ENCODE measurements around the gene BTAF1.
"Not testable (repeated sequence)": the region's sequence is repeated elsewhere in the genome, so short reads cannot be mapped to it uniquely, and the experiment has no call there.

The BTAF1 gene

DNA sequence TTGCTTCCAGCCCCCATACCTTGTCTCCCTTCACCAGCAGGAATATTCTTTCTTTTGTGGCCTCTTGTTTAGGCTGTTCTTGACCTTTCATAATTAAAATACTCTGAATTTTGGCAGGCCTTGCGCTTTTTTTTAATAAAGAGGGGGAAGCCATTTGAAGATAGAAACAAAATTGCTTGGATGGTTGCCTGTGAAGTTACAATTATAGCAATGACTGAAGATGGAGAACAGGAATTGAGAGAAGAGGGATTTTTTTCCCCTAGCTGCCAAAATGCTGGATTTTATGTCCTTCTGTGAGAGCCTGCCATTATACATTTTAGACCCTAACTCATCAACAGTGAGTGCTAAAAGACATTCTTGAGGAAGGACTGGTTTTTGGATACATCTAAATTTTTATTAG, 39.0 kb upstream of the BTAF1 start:
- TF ChIP-seq, protein P1, sequence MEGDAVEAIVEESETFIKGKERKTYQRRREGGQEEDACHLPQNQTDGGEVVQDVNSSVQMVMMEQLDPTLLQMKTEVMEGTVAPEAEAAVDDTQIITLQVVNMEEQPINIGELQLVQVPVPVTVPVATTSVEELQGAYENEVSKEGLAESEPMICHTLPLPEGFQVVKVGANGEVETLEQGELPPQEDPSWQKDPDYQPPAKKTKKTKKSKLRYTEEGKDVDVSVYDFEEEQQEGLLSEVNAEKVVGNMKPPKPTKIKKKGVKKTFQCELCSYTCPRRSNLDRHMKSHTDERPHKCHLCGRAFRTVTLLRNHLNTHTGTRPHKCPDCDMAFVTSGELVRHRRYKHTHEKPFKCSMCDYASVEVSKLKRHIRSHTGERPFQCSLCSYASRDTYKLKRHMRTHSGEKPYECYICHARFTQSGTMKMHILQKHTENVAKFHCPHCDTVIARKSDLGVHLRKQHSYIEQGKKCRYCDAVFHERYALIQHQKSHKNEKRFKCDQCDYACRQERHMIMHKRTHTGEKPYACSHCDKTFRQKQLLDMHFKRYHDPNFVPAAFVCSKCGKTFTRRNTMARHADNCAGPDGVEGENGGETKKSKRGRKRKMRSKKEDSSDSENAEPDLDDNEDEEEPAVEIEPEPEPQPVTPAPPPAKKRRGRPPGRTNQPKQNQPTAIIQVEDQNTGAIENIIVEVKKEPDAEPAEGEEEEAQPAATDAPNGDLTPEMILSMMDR (IDR thresholded peaks at IDR 0.05; ENCODE audit: low read length, missing control alignments): no peak
- no peak for DNase-seq (ENCODE audit: low read depth)

DNA sequence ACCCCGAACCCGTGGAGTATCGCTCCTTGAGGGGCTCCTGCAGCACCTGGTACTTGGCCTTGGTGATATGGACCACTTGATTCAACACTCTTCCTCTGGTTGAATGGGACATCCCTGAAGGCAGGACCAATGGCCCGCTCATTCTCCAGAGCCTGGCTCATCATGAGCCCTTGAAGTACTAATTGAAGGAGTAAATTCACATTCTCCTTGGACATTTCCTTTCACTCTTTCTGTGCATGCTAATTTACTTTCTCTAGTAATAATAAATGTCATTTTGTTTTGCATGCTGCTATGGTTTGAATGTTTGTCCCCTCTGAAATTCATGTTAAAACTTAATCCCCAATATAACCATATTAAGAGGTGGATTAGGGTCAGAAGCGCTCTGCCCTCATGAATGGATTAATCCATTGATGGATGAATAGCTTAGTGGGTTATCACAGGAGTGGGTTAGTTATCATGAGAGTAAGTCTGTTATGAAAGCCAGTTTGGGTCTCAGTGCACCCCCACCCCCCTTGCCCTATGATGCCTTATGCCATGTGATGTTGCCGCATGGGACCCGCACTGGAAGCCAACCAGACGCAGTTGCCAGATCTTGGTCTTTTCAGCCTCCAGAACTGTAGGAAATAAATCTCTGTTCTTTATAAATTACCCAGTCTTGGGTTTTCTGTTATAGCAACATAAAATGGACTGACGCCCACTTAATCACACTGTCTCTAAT, 38.0 kb upstream of the BTAF1 start:
- TF ChIP-seq, protein P1 (IDR thresholded peaks at IDR 0.05; ENCODE audit: low read length, missing control alignments): no peak
- DNase-seq (ENCODE audit: low read depth): no peak
- no peak overlapping the region for H3K4me3 ChIP-seq (replicated peaks; ENCODE audit: low read depth, low read length)

More for the DNA sequence above, 39.0 kb upstream of the BTAF1 start:
- H3K4me3 ChIP-seq (replicated peaks; ENCODE audit: low read depth, low read length): no peak overlapping the region

DNA sequence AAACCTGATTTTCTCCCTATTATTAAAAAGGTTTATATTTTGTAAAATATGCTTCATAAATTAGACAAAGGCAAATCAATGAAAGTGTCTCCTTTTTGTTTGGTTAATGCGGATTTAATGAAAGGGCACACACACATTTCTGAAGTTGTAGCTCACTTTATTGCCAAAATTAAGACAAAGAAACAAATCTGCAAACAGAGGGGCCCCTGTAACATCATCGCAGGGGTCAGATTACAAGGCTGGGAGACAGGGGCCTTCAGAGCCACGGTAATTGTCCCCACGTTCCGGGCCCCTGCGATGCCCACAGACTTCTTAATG, 36.7 kb upstream of the BTAF1 start:
- TF ChIP-seq, protein P1 (IDR thresholded peaks at IDR 0.05; ENCODE audit: low read length, missing control alignments): no peak
- peak overlapping the region; percentile 53 for H3K4me3 ChIP-seq (replicated peaks; ENCODE audit: low read depth, low read length)
- DNase-seq (ENCODE audit: low read depth): no peak

DNA sequence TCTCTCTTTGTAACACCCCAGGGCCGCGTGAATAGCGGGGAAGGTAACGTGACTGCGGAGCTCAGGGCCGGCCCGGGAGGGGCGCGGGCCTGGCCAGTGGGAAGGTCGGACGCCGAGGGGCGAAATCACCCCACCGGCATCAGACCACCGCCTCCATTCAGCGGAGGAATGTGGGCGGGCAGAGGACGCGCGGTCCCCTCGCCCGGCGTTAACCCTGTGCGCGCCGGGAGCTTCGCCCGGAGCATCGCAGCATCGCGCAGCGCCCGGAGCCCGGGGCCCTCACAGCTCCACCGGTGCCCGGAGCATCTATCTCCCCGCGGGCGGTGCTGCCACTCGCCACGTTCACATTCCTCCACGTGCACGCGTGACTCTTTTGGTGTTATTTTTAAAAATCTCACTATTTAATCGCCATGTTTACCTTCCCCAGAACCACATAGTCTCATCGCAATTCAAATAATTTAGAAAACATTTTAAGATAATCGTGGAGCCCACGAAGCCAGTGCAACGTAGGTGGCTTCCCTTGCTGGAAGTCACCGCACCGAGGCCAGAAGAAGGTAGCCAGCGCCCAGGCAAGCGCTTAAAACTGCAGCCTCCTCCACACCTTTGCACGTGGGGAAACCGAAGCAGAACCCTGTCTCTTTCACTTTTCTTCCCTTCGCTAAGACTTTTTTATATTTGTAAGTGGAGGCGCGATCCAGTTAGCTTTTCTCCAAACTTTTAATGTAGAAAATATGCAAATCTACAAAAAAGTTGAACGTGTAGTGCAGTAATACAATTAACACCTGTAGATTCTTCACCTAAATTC, 36.1 kb upstream of the BTAF1 start:
- H3K4me3 ChIP-seq (replicated peaks; ENCODE audit: low read depth, low read length): peak overlapping the region; percentile 53
- DNase-seq (ENCODE audit: low read depth): peak; percentile 57
- TF ChIP-seq, protein P1 (IDR thresholded peaks at IDR 0.05; ENCODE audit: low read length, missing control alignments): no peak

DNA sequence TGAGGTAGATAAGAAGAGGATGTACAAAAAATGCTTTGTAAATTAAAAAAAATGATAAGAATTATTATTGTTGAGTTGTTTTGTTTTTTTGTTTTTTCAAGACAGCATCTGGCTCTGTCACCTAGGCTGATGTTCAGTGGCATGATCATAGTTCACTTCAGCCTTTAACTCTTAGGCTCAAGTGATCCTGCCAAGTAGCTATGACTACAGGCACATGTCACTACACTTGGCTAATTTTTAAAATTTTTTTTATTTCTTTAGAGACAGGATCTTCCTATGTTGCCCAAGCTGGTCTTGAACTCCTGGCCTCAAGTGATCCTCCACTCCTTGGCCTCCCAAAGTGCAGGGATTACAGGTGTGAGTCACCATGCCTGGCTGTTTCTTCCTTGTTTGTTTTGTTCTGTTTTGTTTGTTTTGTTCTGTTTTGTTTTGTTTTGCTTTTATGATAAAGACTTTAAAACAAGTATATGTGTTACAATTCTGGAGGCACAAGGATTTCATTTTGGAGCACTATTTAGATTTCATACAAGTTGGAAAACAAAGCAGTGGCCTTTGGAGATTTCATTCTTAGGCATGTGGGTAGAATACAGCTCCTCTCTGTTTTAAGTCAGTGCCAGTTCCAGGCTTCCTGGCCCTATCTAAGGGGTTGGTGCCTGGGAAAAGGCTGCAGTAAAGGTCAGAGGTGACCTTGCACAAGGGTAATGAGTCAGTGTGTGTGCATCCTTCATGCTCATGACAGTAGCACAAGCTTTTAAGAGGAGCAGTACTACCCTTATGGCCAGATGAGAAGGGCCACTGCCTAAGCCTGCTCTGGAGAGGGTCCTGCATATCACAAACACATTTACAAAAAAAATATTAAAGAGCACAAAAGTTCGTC, 32.2 kb upstream of the BTAF1 start:
- TF ChIP-seq, protein P1 (IDR thresholded peaks at IDR 0.05; ENCODE audit: low read length, missing control alignments): no peak
- DNase-seq (ENCODE audit: low read depth): peak; percentile 87
- no peak overlapping the region for H3K4me3 ChIP-seq (replicated peaks; ENCODE audit: low read depth, low read length)

DNA sequence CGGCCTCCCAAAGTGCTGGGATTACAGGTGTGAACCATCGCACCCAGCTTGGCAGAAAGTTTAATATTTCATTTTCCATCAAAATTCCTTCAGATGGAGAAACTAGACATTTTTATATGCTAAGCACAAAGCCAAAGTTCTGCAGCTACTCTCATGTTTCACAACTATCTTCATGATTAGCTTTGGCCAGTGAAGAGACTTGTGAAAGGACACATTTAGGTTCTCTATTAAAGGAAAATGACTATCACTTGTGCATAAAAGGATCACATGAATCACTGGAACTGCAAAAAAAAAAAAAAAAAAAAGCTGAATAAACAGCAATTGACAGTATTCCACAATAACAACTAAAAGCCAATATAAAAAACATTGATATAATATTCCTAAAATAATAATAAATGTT, 30.5 kb upstream of the BTAF1 start:
- H3K4me3 ChIP-seq (replicated peaks; ENCODE audit: low read depth, low read length): no peak overlapping the region
- no peak for DNase-seq (ENCODE audit: low read depth)
- TF ChIP-seq, protein P1 (IDR thresholded peaks at IDR 0.05; ENCODE audit: low read length, missing control alignments): no peak

DNA sequence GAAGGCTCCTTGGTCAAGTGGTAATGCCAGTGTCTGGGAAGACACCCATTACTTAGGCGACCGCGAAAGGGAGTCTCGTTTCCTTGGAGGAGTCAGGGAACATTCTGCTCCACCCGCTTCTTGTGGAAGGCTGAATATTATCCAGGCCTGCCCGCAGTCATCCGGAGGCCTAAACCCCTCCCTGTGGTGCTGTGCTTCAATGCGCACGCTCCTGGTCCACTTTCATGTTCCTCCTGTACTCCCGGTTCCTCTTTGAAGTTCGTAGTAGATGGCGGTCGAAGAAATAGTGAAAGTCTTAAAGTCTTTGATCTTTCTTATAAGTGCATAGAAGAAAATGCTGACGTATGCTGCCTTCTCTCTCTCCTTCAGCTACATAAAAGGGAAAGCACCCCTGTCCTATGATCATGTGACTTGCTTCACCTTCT, 29.3 kb upstream of the BTAF1 start:
- not testable (repeated sequence) for DNase-seq (ENCODE audit: low read depth); H3K4me3 ChIP-seq (replicated peaks; ENCODE audit: low read depth, low read length)
